ENCODE results near the gene GSTA1.
"Not testable (repeated sequence)": the region's sequence is repeated elsewhere in the genome, so short reads cannot be mapped to it uniquely, and the experiment has no call there.

GSTA1 gene

DNA sequence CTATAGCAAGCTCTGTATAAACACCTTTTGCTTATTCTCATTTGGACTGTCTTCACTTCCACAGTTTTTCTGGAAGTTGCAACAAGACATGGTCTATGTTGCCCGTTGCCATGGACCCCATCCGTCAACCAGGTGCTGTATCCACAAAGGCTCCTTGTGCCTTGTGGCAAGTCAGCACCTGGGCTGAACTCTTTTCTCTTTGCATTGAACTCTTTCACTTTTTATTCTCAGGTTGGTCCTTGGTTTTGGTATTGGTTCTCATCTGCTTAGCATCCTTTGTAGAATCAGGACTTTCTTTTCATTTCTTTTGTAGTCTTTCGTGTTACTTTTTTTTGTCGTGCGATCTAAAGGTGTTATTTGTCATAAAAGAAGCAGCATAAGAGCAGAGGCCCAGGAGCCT is 5.0 kb upstream of the GSTA1 start:
- no peak for TF ChIP-seq ZFX (IDR thresholded peaks at IDR 0.05; ENCODE audit: borderline replicate concordance)
- TF ChIP-seq, protein P1, sequence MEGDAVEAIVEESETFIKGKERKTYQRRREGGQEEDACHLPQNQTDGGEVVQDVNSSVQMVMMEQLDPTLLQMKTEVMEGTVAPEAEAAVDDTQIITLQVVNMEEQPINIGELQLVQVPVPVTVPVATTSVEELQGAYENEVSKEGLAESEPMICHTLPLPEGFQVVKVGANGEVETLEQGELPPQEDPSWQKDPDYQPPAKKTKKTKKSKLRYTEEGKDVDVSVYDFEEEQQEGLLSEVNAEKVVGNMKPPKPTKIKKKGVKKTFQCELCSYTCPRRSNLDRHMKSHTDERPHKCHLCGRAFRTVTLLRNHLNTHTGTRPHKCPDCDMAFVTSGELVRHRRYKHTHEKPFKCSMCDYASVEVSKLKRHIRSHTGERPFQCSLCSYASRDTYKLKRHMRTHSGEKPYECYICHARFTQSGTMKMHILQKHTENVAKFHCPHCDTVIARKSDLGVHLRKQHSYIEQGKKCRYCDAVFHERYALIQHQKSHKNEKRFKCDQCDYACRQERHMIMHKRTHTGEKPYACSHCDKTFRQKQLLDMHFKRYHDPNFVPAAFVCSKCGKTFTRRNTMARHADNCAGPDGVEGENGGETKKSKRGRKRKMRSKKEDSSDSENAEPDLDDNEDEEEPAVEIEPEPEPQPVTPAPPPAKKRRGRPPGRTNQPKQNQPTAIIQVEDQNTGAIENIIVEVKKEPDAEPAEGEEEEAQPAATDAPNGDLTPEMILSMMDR (IDR thresholded peaks at IDR 0.05): no peak
- H3K27ac ChIP-seq: no peak overlapping the region

DNA sequence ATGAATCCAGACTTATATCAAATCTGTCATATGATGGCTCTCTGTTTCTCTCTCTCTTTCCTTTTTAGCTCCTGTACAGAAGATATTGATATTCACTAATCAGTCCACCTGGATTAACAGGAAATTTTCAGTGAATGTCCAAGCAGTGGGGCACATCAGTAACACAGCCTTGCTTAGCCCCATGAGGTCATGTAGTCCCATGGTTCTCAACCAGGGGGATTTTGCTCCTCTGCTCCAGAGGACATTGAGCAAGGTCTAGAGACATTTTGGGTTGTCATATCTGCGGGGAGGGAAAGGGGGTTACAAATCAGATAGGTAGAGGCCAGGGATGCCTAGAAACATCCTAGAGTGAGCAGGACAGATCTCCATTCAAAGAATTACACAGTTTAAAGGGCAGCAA is 810 bp downstream of the GSTA1 start:
- TF ChIP-seq, protein P1 (IDR thresholded peaks at IDR 0.05): no peak
- TF ChIP-seq ZFX (IDR thresholded peaks at IDR 0.05; ENCODE audit: borderline replicate concordance): no peak
- no peak overlapping the region for H3K27ac ChIP-seq

DNA sequence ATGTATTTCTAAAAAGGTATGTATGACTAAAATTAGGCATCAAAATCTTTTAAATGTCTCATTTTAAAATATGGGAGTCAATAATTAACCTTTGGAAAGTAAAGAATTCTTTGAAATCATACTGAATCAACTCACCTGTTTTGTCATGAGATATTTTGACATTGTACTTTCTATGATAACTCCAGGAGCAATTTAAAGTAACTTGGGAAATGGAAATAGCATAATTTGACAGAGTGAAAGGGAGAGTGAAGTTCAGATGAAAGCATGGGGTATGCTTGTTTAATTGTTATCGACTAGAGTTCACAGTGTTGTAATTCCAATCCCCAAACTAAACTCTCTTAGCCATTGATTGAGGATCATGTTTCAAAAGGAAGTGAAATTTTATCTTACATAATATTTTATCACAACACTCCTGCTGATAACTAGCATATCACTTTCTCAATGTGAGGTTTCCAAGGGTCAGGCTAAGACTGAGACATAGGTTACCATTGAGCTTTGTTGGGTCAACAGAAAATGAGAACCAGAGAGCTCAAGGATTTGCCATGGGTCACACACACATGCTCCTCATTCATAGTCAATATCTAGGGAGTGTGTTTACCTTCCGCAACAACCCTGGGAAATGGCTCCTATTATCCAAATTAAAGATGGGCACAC is 2.3 kb downstream of the GSTA1 start:
- no peak for TF ChIP-seq ZFX (IDR thresholded peaks at IDR 0.05; ENCODE audit: borderline replicate concordance)
- TF ChIP-seq, protein P1 (IDR thresholded peaks at IDR 0.05): no peak
- H3K27ac ChIP-seq: no peak overlapping the region

DNA sequence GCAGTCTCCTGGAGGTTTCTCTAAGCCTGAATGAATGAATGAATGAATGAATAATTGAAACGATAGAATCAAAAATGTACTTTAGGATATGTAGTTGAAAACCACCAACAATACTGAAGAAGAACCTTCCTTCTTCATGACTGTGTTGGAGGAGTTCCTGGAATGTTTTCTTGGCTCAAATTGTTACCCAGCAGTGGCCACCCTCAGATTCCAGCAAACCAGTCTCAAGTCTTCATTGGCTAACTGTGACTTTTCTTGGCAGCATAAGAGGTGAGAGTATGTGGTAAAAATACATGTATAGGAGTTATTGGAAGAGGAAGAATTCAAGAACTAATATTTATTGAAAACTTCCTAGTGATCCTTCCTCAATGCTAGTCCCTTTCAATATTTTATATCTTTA is 4.3 kb downstream of the GSTA1 start:
- H3K27ac ChIP-seq: not testable (repeated sequence)

DNA sequence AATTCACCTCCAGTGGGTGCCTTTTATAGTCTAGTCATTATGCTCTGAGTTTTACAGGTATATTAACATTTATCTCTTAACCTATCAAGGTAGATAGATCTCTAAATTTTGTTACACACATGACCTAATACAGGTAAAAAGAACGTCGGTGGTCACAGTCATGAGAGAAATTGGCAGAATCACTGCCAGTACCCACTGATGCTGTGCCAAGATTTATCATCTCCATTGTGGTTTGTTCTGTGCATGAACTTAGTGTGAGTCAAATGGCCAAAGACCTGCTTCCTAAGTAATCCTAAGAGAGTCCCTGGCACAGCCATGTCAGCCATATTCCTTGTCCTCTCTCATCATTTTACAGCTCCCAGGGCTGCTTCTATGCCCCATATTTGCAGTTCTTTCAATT is 9.2 kb downstream of the GSTA1 start:
- H3K27ac ChIP-seq: not testable (repeated sequence)

DNA sequence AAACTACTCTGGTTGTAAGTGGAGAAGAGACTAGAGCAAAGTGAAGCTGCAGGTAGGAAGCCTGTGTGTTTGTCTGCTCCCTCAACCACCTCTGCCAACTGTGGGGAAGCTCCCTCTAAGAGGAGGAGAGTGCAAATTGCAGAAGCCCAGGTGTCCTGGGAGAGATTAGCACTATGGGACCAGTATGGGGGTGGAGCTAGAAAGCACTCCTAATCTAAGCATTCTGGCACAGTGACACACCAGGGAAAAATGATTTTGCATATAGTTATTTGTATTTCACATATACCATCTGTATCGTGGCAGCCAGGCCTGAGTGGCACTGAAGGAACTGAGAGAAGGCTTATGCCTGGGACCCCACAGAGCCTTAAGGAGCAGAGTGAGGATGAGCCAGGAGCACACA is 12.8 kb downstream of the GSTA1 start:
- TF ChIP-seq, protein P1 (IDR thresholded peaks at IDR 0.05): no peak
- TF ChIP-seq ZFX (IDR thresholded peaks at IDR 0.05; ENCODE audit: borderline replicate concordance): no peak
- no peak overlapping the region for H3K27ac ChIP-seq

DNA sequence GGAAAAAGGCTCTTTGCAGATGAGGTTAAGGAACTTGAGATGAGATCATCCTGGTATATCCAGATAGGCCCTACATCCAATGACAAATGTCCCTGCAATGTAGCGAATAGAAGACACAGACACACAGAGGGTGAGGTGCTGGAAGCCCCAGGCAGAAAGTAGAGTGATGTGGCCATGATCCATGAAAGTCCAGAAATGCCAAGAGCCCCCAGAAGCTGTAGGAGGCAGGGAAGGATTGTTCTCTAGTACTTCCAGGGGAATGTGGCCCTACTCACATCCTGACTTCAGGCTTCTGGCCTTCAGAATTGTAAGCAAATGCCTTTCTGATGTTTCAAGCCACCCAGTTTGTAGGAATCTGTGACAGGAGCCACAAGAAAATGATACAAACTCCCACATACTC is 14.0 kb downstream of the GSTA1 start:
- not testable (repeated sequence) for H3K27ac ChIP-seq

DNA sequence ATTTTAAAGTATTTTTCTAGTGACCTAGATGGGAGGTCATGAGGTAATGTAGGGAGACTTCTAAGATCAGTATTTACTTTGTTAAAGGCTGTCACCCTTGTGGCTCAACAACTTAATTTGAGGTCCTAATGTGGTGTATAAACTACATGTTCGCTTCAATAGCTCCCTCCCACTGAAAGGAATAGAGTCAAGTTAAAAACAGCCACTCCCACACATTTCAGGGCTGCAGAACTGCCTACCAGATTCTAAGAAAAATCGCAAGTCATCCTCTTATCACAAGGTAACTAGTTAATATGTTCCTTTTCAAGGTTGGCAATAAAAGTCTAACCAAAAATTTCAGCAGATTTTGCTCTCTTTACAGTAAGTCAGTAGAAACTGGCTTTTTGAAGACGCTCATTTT is 15.1 kb downstream of the GSTA1 start:
- no peak overlapping the region for H3K27ac ChIP-seq
- TF ChIP-seq ZFX (IDR thresholded peaks at IDR 0.05; ENCODE audit: borderline replicate concordance): no peak
- TF ChIP-seq, protein P1 (IDR thresholded peaks at IDR 0.05): no peak

DNA sequence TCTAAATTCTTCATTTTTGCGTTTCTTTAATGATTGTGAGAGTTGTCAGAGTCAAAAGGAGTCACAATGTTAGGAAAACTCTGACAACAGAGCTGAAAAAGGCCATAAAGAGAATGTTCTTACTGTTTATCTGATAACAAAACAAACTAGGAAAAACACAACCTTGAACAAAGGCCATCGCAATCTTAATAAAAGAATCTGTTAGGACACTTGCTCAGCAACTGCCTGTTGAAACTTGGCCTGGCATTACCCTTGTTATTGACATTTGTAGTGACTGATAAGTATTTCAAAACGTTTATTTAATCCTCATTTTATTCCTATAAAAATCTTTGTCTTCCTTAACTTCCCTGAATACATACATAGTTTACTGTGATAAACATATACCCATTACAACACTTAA is 15.7 kb downstream of the GSTA1 start:
- TF ChIP-seq, protein P1 (IDR thresholded peaks at IDR 0.05): no peak
- no peak for TF ChIP-seq ZFX (IDR thresholded peaks at IDR 0.05; ENCODE audit: borderline replicate concordance)
- H3K27ac ChIP-seq: no peak overlapping the region
